ENCODE results near the gene NKD2. TPM values are rescaled to one million over a fixed set of nuclear protein-coding genes. Genes with fewer than 3 reads are reported as not detected.

NKD2 gene
- total and polyA plus RNA-seq, 9 of the 15 experiments (the other 6 are each of a cell fraction or from before 2014, with no cell fraction given) = 0.09 to 0.64 (median 0.27) TPM; not detected in 5

- TF ChIP-seq NR2C2 (CRISPR knock-in tag; IDR thresholded peaks at IDR 0.05) (no peak), NR2C2 (tag; IDR thresholded peaks at IDR 0.05) (no peak), CTCFL (IDR thresholded peaks at IDR 0.05; ENCODE audit: borderline replicate concordance, insufficient read depth, low read depth, low read length, poor library complexity, severe bottlenecking) (peak; percentile 93)
Observed at GRCh38 chr5:982377-983237, 26.0 kb upstream of the NKD2 start (continued).

GRCh38 chr5:983238-983524, 25.4 kb upstream of the NKD2 start:
- H3K27ac ChIP-seq (ENCODE audit: extremely low read depth, low read depth, low read length) = no peak overlapping the region
- no peak overlapping the region for H3K4me2 ChIP-seq (ENCODE audit: insufficient read depth, low read length)
- H3K4me3 ChIP-seq = no peak overlapping the region
- FAIRE-seq (no peak), DNase-seq (ENCODE audit: extremely low read depth in 1 of 4, low spot score in 3 of 4) (no peak), ATAC-seq (no peak)
- peaks cover 0 to 12% of the 10 kb centered on the region in 2 experiments; a peak in 1 of 5 replicates for H3K4me1 ChIP-seq (replicated peaks in 1 of 2; ENCODE audit: control insufficient read depth in 2 of 2, insufficient read depth in 2 of 2, low read length in 2 of 2)
- H3K9me1 ChIP-seq (ENCODE audit: control insufficient read depth, insufficient read depth, low read length) = no peaks in the 10 kb centered on the region
- BruUV-seq (replicated peaks) = no TSS peak
- peaks cover 25 to 36% of the 10 kb centered on the region in 2 experiments for H3K27me3 ChIP-seq (ENCODE audit: control insufficient read depth in 2 of 2, insufficient read depth in 2 of 2, low read length in 2 of 2)
- H4K20me1 ChIP-seq (replicated peaks; ENCODE audit: control insufficient read depth, insufficient read depth, low read length) = no peaks in the 10 kb centered on the region; the same call in 1 of the 2 replicates
- H3K79me2 ChIP-seq (ENCODE audit: control insufficient read depth, insufficient read depth, low read length) = no peaks in the 10 kb centered on the region
- H3K9me3 ChIP-seq (replicated peaks; ENCODE audit: control insufficient read depth, insufficient read depth, low read depth, low read length) = no peaks in the 10 kb centered on the region
- CTCF ChIA-PET (ENCODE audit: low intra/inter-chr PET ratio) = no interaction called here
- WGBS (ENCODE audit: insufficient coverage, low coverage, missing lambda C conversion rate) = 15% methylated on average over 5 of the region's 7 CpGs
- intact Hi-C loops (cut with micrococcal nuclease) (loop anchor here (5.0 kb wide), 1 partner anchor 61 kb away; no protein-coding TSS in a partner anchor), in situ Hi-C loops (cut with MboI) (no loop called here)
- no peak overlapping the region for H3K9ac ChIP-seq (ENCODE audit: insufficient read depth in 1 of 2, low read depth in 2 of 2, low read length in 2 of 2)
- no peak overlapping the region for H2AFZ ChIP-seq (ENCODE audit: low read depth, low read length)
- POLR2A ChIA-PET = interaction anchor here (0.6 kb wide), 1 partner anchor 13 kb away, joined by 4 read pairs; no protein-coding TSS in a partner anchor
- no peaks in the 10 kb centered on the region for H3K36me3 ChIP-seq (ENCODE audit: control insufficient read depth, insufficient read depth, low read length)
- TF ChIP-seq DEAF1 (CRISPR knock-in tag; IDR thresholded peaks at IDR 0.05) = no peak
- no peak for TF ChIP-seq NCOR1 (IDR thresholded peaks at IDR 0.05)
- TF ChIP-seq PHF8 (IDR thresholded peaks at IDR 0.05; ENCODE audit: borderline replicate concordance, low read length) = no peak
- no peak for TF ChIP-seq NBN (IDR thresholded peaks at IDR 0.05; ENCODE audit: low read depth)
- TF ChIP-seq ZNF699 (CRISPR knock-in tag; IDR thresholded peaks at IDR 0.05; ENCODE audit: insufficient replicate concordance) = no peak
- TF ChIP-seq MED1 (CRISPR knock-in tag; IDR thresholded peaks at IDR 0.05; ENCODE audit: borderline replicate concordance) = no peak
- TF ChIP-seq BCOR (IDR thresholded peaks at IDR 0.05) = no peak
- TF ChIP-seq ATF2 (CRISPR knock-in tag; IDR thresholded peaks at IDR 0.05) = no peak

All from K562 (cell line).